Activated CD4-positive, CD25-positive, alpha-beta regulatory T cell treated with anti-CD3 and anti-CD28 coated beads, Interleukin-2, amount 50 U/mL, for 16 hours (primary cell): ENCODE results near the gene GRIP1.

Source experiments
- DNase-seq: peaks from one replicate; pipeline ENCODE4 v3.0.0-alpha.2; 2020; ENCODE audit warnings: low read depth, low spot score

GRIP1 gene

DNA sequence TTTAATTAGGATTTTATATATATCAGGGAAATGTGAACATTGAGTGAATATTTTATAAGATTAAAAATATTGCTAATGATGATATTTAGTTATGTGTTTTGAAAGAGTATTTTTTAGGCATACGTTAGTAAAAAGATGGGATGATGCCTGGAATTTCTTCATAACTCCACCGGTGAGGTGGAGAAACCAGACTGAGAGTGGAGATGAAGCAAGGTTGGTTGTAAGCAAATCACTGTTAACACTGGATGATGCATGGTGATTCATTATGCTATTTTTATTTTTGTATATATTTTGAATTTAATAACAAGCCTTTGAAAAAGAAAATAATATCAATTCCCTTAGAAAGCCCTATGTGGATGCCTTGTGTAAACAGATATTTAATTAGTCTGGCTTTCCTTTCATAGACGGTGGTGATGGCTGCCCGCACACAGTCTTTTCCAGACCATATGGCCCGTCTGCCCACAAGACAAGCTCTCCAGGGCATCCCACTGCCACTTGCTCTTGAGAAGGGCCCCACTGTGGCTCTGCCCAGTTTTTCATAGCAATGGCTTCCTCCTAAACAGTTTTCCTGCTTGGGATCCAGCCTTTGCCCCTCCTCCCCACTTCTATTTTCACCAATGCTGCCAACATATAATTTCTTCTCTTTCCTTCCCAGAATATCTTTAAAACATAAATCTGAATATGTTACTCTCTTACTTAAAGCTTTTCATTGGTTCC is 281.1 kb downstream of the GRIP1 start:
- no peak for DNase-seq

DNA sequence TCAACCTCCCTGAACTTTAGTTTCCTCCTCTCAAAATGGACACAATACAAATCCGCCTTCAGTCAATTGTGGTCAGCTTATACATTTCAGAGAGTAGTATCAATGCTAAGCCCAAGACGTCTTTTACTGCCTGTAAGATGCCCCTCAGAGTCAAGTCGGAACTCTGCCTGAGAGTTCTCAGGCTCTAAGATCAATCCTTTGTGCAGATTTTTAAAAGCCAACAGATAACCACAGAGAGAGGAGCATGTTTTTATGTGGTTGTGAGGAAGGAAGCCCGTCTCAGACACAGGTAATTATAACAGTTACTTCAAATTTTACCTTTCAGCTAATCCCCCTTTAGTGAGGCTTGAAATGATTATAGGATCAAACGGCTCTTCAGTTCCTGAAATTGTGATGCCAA is 285.0 kb downstream of the GRIP1 start:
- no peak for DNase-seq

DNA sequence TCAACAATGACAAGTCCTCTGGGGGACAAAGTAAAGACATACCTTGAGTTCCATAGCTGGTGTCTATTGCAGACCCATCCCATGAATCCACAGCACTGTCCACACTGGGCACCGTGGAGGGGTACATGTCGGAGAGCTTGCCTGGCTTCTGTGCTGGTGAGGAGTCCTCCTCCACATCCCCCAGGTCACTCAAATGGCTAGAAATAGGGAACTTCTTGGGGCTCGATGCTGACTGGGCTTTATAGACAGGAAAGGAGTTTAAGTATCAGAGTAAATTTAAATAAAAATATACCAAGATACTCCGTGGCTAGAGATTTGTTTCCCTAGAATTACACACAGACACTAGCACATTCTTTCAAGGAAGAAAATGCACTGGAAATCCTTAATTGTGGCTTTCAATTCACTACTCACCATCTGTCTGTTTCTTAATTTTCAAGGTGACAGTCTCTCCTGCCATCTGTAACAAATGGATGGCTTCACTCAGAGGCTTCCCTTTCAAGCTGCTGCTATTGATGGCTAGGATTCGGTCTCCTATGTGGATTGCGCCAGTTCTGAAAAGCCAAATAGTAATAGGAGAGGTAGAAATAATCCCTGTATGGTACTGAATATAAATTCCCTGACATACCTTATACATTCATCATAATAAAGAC is 286.5 kb downstream of the GRIP1 start:
- no peak for DNase-seq

DNA sequence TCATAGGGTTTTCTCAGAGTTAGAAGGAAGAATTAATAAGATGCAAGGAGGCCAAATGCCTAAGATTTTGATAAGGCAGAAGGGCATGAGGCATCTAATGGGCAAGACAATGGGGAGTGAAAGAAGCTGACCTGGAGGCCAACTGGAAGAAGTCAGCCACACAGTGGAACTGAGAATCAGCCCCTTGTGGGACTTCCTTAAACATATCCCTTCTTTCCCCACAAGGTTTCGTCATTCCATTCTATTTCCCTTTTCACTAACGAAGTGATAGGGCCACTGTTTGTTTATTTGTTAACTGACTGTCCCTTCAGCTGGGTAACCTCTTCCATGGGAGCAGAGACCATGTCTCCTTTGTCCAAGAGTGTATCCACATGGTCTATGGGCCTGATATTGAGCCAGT is 290.4 kb downstream of the GRIP1 start:
- DNase-seq, result no peak

DNA sequence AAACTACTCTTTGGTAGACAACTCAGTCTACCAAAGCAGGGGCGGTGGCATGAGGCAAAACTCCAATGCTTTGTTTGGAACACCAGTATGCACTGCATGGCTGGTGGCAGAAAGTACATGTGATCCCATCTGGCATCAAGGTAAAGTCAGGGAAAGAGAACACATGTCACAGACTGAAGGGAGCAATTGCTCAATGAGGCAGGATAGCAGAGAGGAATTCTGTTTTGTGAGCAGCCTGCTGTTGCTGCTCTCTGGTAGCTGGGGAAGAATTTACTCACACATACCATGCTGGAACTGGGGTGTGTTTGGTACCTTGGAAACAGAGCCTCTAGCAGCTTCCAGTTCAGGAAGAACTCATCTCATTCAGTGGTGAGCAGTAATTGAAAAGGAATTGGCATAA is 291.8 kb downstream of the GRIP1 start:
- DNase-seq, result no peak

DNA sequence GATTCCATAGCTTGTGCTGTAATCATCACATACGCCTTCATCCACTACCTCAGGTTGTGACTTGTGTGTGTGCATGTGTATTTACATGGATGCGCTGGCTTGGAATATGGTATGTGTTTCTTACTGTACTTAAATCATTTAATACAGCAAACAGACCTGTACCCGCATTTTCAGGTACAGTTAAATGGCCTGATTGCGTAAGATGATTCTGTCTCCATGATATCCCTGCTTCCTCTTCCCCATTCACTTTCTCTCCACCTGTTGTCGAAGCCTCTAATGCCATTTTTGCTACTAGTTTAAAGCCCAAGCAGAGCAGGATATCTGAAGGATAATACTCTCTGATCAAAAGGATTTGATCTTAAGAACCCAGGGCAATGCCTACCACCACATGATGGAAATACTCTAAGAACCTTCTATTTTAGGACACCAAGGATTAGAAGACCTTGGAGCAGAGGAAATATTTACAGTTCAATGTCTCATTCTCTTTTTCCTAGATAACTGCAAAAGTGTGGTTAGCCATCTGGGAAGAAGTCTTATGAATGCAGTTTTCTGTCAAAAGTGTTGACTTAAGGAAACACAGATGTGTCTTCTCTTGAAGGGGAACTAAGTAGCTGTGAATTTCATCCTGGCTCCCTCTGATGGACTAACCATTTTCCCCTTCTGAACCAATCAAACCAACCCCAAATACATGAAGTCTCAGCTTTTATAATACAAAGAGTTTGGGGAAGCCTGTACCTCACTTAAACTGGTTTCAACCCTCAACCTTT is 297.9 kb downstream of the GRIP1 start:
- DNase-seq, result no peak

DNA sequence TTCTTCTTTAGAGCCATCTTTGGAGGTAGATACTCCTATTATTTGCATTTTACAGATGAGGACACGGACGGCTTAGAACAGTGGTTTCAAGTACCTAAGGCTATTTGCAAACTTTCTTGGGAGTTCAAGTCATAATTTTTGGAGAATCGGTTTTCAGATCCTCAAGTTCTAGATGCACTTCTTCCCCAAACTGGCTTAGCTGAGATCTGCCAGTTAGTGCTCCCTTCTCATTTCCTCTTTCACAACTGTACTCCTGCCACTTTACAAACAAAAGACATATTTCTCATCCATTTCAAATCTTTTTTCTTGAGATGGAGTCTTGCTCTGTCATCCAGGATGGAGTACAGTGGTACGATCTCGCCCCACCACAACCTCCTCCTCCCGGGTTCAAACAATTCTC is 299.3 kb downstream of the GRIP1 start:
- no peak for DNase-seq

DNA sequence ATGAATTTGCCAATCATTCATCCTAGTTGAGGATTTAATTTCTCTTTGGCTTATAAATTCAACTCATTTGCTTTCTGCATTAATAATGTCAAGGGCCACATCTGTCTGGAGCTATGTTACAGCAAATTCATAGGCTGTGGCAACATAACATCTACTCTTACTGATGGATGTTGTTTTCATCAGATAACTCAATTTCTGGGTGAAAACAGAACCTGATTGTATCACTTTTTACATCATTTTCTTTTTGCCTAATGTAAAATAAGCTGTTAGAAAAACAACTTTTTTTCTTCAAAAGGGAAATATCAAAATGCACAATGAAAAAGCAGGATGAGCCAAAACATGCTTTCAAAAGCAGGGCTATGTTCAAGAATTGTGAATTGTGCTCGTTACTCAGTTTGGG is 303.3 kb downstream of the GRIP1 start:
- DNase-seq, result no peak

DNA sequence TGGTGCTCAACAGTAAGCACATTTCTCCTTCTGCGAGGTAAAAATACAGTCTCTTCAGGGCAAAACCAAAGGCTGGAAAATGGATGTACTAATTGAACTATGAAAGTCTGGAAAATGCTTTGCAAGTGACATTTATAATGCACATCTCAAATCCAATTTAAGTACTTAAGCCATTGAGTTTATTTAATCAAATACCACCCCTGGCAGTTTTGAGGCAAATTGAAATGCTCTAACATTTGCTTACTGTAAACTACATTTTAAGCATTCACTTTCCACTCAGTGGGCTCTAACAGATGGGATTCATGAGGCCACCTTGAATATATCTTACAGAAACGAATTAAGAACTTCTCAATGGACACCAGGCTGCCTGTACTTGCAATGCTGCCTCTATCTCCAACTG is 306.9 kb downstream of the GRIP1 start:
- DNase-seq, result no peak

DNA sequence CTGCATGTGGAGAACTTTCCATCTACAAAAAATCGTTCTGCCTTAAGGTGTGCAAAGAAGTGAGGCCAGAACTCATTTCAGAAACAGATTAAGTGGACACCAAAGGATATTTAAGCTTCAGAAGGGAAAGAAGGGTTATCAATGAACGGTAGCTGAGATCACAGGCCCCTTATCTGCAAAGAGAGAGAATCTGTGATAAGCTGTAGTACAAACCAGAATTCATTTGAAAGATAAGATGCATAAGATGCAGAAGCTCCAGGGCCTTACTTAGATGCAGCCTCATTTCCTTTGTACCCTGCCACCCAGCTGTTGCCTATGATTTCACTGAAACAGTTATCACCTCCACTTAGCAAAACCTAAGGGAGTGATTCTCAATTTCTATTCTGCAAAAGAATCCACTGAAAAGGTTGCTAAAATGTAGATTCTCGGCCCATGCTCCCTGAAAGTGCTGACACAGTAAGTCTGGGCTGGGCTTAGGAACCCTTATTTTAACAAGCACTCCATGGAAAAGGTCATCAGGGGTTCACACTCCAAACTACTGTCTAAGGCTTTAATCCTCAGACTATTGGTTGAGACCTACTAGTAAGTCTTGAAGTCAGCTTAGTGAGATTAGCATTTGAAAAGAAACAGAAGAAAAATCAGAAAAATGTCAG is 311.7 kb downstream of the GRIP1 start:
- DNase-seq, result no peak

DNA sequence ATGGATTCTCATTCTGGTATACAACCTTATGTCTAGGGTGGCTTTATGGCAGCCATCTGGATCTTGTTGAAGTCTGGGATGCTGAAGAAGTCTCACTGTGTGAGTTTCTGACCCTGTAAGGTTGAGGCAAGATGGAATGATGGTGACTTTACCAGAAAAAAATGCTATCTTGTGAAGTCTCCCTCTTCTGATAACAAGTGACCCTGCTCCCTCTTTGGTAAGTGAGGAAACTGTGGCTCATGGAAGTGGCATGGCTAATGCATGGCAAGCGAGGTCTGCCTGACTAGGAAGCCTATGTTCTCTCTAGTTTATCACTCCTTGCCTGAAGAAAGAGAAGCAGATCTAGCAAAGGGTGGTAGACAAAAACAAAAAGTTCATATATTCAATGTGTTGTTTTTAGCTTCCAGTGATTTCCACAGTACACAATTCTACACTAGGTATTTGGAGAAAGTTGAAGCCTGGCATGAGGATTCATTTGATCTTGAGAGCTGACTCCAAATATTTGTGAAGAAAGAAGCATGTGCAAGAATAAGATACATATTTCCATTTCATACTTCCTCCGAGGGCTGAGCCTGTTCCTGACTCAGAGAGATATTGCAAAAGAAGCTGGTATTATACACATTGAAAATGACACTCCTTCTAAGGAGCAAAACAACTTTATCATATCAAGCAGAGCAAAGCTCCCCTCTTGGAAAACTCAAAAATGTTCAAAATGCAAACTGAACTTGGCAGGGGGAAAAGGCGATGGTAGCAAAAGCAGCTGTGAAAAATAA is 313.0 kb downstream of the GRIP1 start:
- no peak for DNase-seq

DNA sequence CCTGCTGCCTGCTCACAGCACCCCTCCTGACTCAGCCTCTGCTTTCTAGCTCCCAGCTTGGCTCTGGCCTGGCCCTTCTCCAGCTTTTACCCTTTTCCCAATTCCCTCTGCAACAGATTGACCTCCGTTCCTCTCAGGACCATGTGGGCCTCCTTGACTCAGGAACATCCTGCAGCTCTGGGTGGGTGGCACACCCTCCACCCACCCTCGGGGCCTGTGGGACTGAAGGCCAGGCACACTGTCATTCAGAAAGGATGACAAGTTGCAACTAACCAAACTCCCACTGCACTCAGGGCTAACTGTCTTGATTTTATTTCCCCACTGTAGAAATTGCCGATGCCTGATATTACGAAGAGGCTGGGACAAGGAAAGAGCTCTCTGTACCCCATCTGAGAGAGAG is 317.2 kb downstream of the GRIP1 start:
- DNase-seq, result no peak

DNA sequence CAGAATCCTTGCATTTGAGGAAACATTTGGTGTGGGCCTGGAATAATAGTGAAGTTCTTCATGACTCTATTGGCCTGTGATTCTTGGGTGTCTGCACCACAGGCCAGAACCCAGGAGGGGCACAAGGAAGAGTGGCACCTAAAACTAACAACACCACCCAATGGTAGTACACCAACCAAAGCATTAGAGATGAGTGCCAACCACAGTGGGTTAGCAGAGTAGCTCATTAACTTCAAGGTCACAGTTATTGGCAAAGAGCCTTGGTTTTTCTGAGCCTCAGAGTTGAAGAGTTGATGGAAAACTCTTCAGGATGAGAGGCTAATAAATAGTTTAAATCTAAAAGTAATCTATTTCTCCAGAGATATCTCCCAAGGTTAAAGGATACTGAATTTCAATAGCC is 319.6 kb downstream of the GRIP1 start:
- DNase-seq, result no peak

DNA sequence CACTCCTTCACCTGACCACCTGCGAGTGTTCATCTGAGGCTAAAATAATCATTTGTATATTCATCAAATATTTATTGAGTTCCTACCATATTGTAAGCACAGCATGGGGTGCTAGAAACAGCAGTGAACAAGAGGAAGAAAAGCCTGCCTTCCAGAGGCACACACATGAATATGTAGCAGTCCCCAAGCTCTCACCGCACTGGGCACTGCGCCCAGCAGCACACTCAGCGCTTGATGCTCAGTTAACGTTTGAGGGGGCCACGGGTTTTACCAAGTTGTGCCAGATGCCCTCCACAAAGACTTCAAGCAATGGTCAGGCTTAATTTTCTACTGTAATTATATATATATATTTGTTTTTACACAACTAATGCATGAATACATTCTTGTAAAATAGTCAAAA is 324.6 kb downstream of the GRIP1 start:
- no peak for DNase-seq

DNA sequence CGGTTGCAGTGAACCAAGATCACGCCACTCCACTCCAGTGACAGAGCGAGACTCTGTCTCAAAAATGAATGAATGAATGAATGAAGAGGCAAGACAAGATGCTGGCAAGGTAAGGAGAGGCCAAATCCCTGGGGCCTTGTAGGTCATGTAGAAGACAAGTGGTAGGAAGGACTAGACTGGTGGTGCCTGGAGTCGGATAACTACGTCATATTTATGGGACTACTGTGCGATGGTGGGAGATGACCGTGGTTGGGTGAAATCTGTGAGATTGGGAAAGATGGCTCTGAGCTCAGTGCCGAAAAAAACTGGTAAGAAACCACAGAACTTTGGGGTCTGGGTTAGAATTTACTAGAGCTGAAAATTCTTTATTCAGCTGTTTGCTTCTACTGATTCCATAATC is 326.0 kb downstream of the GRIP1 start:
- DNase-seq, result no peak

DNA sequence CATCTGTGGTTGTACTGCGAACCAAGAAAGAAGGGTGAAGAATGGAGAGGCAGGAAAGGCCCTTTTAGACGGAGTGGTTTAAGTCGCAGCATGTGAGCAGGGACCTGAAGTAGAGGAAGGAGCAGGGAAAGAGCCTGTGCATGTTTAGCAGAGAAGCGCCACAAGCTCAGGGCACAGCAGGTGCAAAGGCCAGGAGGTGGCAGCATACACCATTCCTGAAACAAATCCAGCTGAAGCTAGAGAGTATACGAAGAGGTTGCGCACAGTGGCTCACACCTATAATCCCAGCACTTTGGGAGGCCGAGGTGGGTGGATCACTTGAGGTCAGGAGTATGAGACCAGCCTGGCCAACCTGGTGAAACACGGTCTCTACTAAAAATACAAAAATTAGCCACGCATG is 326.7 kb downstream of the GRIP1 start:
- DNase-seq, result no peak

DNA sequence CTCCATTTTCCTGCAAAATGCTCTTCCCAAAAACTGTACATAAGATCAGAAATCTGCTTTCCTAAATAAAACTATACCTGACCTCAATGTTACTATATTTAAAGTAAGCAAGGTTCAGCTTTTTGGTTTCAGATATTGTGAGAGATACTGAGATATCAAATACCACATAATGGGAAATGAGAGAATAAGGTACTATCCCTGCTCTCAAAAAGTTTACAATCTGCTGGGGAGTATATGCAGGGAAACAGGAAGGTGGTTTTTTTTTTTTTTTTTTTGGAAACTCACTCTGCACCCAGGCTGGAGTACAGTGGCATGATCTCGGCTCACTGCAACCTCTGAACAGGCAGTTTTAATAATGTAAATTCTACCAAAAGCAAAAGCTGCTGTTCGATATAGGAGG is 327.6 kb downstream of the GRIP1 start:
- no peak for DNase-seq

DNA sequence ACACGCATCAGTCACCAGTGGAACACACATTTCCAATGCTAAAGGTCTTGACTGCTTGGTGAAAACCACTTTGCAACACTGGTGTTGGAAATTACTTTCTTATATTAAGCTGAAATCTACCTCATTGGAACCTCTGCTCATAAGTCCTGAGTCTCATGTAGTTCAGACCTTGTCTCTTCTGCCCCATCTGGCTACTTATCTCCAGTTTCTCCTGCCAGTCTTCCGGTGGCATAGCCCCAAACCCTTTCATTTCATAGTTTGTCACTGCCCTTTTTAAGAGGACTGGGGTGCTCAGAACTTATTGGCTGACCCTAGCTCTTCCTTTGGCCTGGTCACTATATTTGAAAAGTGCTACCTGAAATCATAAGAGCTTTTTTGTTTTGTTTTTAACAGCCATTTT is 332.9 kb downstream of the GRIP1 start:
- DNase-seq, result no peak

DNA sequence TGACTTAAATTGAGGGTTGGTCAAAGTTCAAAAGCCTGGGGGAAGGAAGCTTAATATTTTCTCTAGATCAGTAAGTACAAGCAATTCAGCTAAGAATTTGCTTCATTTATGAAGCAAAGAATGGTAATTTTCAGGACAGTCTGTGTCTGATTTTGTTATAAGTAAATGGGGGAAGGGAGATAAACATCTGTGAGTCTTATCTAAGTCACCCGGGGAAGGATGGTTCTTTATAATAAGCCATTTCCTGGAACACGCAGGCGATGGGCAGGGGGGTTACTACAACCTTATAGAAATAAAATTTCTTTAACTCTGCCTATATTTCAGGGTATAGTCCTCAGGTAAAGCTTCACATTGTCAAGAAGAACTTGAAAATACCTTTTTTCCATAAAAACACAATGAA is 333.7 kb downstream of the GRIP1 start:
- no peak for DNase-seq

DNA sequence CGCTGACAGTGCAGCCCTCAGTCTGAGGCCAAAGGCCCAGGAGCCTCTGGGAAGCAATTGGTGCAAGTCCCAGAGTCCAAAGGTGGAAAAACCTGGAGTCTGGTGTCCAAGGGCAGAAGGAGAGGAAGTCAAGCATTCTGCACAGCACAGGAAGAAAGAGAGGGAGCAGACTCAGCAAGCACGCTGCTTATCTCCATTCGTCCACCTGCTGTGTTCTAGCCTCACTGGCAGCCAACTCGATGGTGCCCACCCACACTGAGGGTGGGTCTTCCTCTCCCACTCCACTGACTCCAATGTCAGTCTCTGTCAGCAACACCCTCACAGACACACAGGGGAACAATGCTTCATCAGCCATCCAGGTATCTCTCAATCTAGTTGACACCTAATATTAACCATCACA is 337.8 kb downstream of the GRIP1 start:
- no peak for DNase-seq

DNA sequence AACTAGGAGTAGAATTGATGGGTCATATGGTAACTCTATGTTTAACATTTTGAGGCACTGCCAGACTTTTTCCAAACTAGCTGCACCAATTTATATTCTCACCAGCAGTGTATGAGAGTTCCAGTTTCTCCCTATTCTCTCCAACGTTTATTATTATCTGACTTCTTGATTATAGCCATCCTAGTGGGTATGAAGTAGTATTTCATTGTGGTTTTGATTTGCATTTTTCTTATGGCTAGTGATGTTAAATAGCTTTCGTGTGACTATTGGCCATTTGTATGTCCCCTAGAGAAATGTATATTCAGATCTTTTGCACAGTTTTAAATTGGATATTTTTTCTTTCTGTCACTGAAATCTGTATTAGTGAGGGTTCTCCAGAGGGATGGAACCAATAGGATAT is 338.7 kb downstream of the GRIP1 start:
- DNase-seq, result no peak
